Endothelial cell of umbilical vein (primary cell): ENCODE results near the gene ST8SIA2. TPM values are rescaled to one million over a fixed set of nuclear protein-coding genes. Genes with fewer than 3 reads are reported as not detected.

Source experiments
- BruUV-seq: library from RNA; stranded (reverse); fragments of 400-500 nt; replicated peaks from 2 replicates; lab custom pipeline; 2021; lab: Mats Ljungman, UMichigan
- CTCF ChIA-PET: fragments of 300-600, 350-600 bp; sonication (Branson Sonifier 250); formaldehyde crosslinking; loops from one replicate; lab custom pipeline; 2021; ENCODE audit warnings: antibody characterized with exemption, inconsistent platforms; lab: Charles Lee
- POLR2A ChIA-PET: fragments of 300-600, 350-600 bp; sonication (Branson Sonifier 250); formaldehyde crosslinking; loops from one replicate; lab custom pipeline; 2021; ENCODE audit warnings: antibody characterized with exemption, inconsistent platforms; lab: Charles Lee
- DNase-seq: peaks from one replicate; pipeline ENCODE4 v3.0.0-alpha.2; 2011; ENCODE audit warnings: low read depth, low spot score
- FAIRE-seq: peaks from 2 replicates; lab custom pipeline; 2011; peaks lifted over from hg19 to GRCh38; lab: Jason Lieb, UNC
- H2AFZ ChIP-seq: 2 replicates; pipeline ENCODE4 v1.6.0; 2012; ENCODE audit warnings: low read depth, low read length, control low read depth, inconsistent platforms
- H3K27ac ChIP-seq: 2 replicates; pipeline ENCODE4 v1.5.1; 2011; ENCODE audit warnings: low read depth, mild to moderate bottlenecking, control low read depth, low read length, moderate library complexity; ENCODE audit not compliant: insufficient read depth
- H3K27me3 ChIP-seq, 2 experiments: 2 replicates each; pipeline versions ENCODE4 v1.6.0 to v1.6.1; 2011; ENCODE audit warnings: low read length in 2 of 2, mixed read lengths in 1 of 2; ENCODE audit not compliant: control insufficient read depth in 2 of 2, insufficient read depth in 2 of 2
- H3K36me3 ChIP-seq, 2 experiments: 2 replicates in 1 of 2; 3 replicates in 1 of 2; pipeline ENCODE4 v1.5.1; 2011; ENCODE audit warnings: low read length in 2 of 2, mild to moderate bottlenecking in 1 of 2, moderate library complexity in 1 of 2; ENCODE audit not compliant: control insufficient read depth in 2 of 2, insufficient read depth in 2 of 2; ENCODE audit errors: extremely low read depth in 1 of 2
- H3K4me1 ChIP-seq: 3 replicates; pipeline ENCODE4 v1.5.1; 2011; ENCODE audit warnings: mild to moderate bottlenecking, low read length; ENCODE audit not compliant: control insufficient read depth, insufficient read depth; ENCODE audit errors: extremely low read depth
- H3K4me2 ChIP-seq: 2 replicates; pipeline ENCODE4 v1.6.1; 2011; ENCODE audit warnings: low read length, control low read depth, mixed read lengths; ENCODE audit not compliant: insufficient read depth
- H3K4me3 ChIP-seq, 3 experiments: fragments of 200-600 bp in 1 of 3; sonication (generic), shearing (Covaris generic) in 1 of 3; replicated peaks in 1 of 3; 2 replicates each; pipeline ENCODE4 v1.5.1; 2011 to 2016; ENCODE audit warnings: control low read depth in 3 of 3, low read length in 3 of 3, mild to moderate bottlenecking in 2 of 3, inconsistent platforms in 1 of 3, low read depth in 1 of 3, moderate library complexity in 1 of 3; ENCODE audit not compliant: insufficient read depth in 1 of 3
- H3K79me2 ChIP-seq: 2 replicates; pipeline ENCODE4 v1.6.0; 2012; ENCODE audit warnings: low read length, inconsistent platforms; ENCODE audit not compliant: control insufficient read depth, insufficient read depth
- H3K9ac ChIP-seq: replicated peaks from 2 replicates; pipeline ENCODE3; 2011; ENCODE audit warnings: low read length, control low read depth; ENCODE audit not compliant: insufficient read depth; ENCODE audit errors: extremely low read depth
- H3K9me1 ChIP-seq: replicated peaks from 3 replicates; pipeline ENCODE4 v1.6.0; 2011; ENCODE audit warnings: mild to moderate bottlenecking, low read length; ENCODE audit not compliant: control insufficient read depth, insufficient read depth; ENCODE audit errors: extremely low read depth
- H3K9me3 ChIP-seq: replicated peaks from 2 replicates; pipeline ENCODE4 v1.5.1; 2012; ENCODE audit warnings: low read length, inconsistent platforms; ENCODE audit not compliant: control insufficient read depth, insufficient read depth
- H4K20me1 ChIP-seq: replicated peaks from 2 replicates; pipeline ENCODE3; 2011; ENCODE audit warnings: mild to moderate bottlenecking, low read length; ENCODE audit not compliant: control insufficient read depth, insufficient read depth; ENCODE audit errors: extremely low read depth
- CTCF ChIP-seq, 2 donors: IDR thresholded peaks; 1 replicate in 1 of 2; 2 replicates in 1 of 2; pipeline ENCODE4 v1.5.1; 2011; ENCODE audit warnings: low read length in 2 of 2, mild to moderate bottlenecking in 2 of 2, moderate library complexity in 2 of 2, control low read depth in 1 of 2, inconsistent platforms in 1 of 2, low read depth in 1 of 2; ENCODE audit not compliant: insufficient read depth in 1 of 2; ENCODE audit errors: extremely low read depth in 1 of 2
- EZH2 ChIP-seq: IDR thresholded peaks from 2 replicates; pipeline ENCODE4 v1.6.1; 2012; ENCODE audit warnings: borderline replicate concordance, low read depth, mild to moderate bottlenecking, moderate library complexity, low read length, inconsistent platforms; ENCODE audit not compliant: severe bottlenecking
- FOS ChIP-seq: IDR thresholded peaks from 2 replicates; pipeline ENCODE4 v1.6.1; 2011; ENCODE audit warnings: mild to moderate bottlenecking, low read length, moderate library complexity, borderline replicate concordance; ENCODE audit not compliant: insufficient read depth
- GATA2 ChIP-seq: IDR thresholded peaks from 2 replicates; pipeline ENCODE4 v1.7.0; 2011; ENCODE audit warnings: low read depth, mild to moderate bottlenecking, moderate library complexity, mixed read lengths, low read length; ENCODE audit not compliant: insufficient read length, insufficient read depth
- JUN ChIP-seq: IDR thresholded peaks from 2 replicates; pipeline ENCODE4 v1.6.1; 2011; ENCODE audit warnings: borderline replicate concordance, low read depth; ENCODE audit not compliant: insufficient read length, insufficient read depth
- MAX ChIP-seq: IDR thresholded peaks from 2 replicates; pipeline ENCODE4 v1.6.1; 2011; ENCODE audit not compliant: insufficient read depth, insufficient read length
- MYC ChIP-seq: IDR thresholded peaks from one replicate; pipeline ENCODE4 v1.6.1; 2011; ENCODE audit warnings: mild to moderate bottlenecking, low read depth, low read length
- POLR2A ChIP-seq: IDR thresholded peaks from 2 replicates; pipeline ENCODE4 v1.6.1; 2012; ENCODE audit warnings: low read depth, mild to moderate bottlenecking, control low read depth, low read length
- POLR2AphosphoS5 ChIP-seq: IDR thresholded peaks from 2 replicates; pipeline ENCODE4 v1.6.1; 2012; ENCODE audit warnings: low read depth, mild to moderate bottlenecking, control low read depth, low read length, moderate library complexity; ENCODE audit not compliant: insufficient read depth
- dilution Hi-C: fragments of 300-500 bp; cut with MboI; formaldehyde crosslinking; loops from one replicate; pipeline ENCODE4 v1.15.0; 2019; ENCODE audit warnings: low sequenced_read_pairs; ENCODE audit not compliant: extremely low pct_ligation_motif_present
- intact Hi-C: fragments of 100-400 bp; cut with micrococcal nuclease; formaldehyde crosslinking; loops from one replicate; pipeline ENCODE4 v1.10.0; 2022
- polyA plus RNA-seq, 4 experiments: library from polyadenylated mRNA; depleted of rRNA in 3 of 4; stranded (reverse) in 3 of 4; unstranded in 1 of 4; fragments of >200 nt; gene quantifications; 2 replicates each; pipeline versions ENCODE4 v1.2.1 to v1.2.3, GENCODE V29; 2011 to 2012; ENCODE audit warnings: missing spikeins in 1 of 4
- total RNA-seq: library from RNA; stranded (reverse); gene quantifications from 2 replicates; pipeline ENCODE4 v1.2.3, GENCODE V29; 2021

Gene ST8SIA2
- total and polyA plus RNA-seq, 2 donors (not counting 3 experiments of a cell fraction or from before 2014, with no cell fraction given), result 0.35 to 0.46 TPM

- Histone ChIP-seq H3K9me1 (no peaks in the 10 kb centered on the region), H3K4me1 (no peaks in the 10 kb centered on the region), H3K4me3 (no peak overlapping the region), H3K4me2 (no peak overlapping the region), H3K9me3 (no peaks in the 10 kb centered on the region), H3K36me3 (no peaks in the 10 kb centered on the region), H4K20me1 (no peaks in the 10 kb centered on the region), H3K27ac (no peak overlapping the region), H3K79me2 (no peaks in the 10 kb centered on the region), H2AFZ (no peak overlapping the region), H3K9ac (no peak overlapping the region), H3K27me3 (no peaks in the 10 kb centered on the region)
- BruUV-seq, result no TSS peak
- CTCF ChIA-PET, result no interaction called here
- FAIRE-seq (no peak), DNase-seq (no peak)
- intact Hi-C loops (no loop called here), dilution Hi-C loops (no loop called here)
- TF ChIP-seq POLR2A (no peak), MAX (no peak), GATA2 (no peak), JUN (no peak), EZH2 (no peak), FOS (no peak), POLR2AphosphoS5 (no peak), CTCF (IDR thresholded peaks at IDR 0.05; ENCODE audit: extremely low read depth in 1 of 2, insufficient read depth in 1 of 2, low read depth in 1 of 2, low read length in 2 of 2) (no peak), MYC (no peak)
- POLR2A ChIA-PET, result no interaction called here
Measured at GRCh38 chr15:92425578-92426225, 32.0 kb downstream of the ST8SIA2 start.
